Activated CD4-positive, alpha-beta T cell treated with anti-CD3 and anti-CD28 coated beads for 24 hours (primary cell): ENCODE measurements around the gene CSMD2.

Experiments used
- DNase-seq, 2 donors: peaks; one replicate each; pipeline ENCODE4 v3.0.0-alpha.2; 2020; ENCODE audit warnings: low read depth in 2 of 2

CSMD2 gene

DNA sequence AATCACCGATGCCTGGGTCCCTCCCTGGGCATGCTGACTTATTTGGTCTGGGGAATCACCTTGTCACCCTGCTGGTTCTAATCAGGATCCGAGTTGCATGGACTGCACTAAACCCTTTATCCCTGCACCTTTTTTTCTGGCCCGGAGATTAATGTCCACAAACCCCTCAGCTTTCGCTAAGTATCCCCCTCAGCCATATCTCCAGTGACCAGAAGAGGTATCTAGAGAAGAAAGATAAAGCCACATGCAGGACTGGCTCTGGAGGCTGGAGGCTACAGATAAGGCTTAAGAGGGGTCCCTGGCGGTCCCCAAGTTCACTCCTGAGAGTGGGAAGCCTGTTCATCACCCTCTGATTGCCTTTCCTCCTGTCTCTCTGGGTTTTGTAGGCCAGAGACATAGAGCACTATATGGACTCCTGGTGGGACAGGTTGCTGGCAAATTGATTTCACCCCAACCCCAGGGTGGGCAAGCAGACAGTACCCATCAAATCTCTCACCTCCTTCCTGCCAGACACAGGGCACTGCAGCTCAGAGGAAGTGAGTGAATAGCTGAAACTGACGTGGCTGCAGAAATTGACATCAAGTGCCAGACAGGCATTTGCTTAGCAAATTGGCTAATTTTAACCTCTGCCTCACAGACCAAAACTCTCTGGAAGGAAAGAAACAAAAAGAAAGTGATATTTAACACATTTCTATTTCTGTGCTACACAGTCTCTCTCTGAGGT lies 262.4 kb downstream of the CSMD2 start:
- no peak for DNase-seq

DNA sequence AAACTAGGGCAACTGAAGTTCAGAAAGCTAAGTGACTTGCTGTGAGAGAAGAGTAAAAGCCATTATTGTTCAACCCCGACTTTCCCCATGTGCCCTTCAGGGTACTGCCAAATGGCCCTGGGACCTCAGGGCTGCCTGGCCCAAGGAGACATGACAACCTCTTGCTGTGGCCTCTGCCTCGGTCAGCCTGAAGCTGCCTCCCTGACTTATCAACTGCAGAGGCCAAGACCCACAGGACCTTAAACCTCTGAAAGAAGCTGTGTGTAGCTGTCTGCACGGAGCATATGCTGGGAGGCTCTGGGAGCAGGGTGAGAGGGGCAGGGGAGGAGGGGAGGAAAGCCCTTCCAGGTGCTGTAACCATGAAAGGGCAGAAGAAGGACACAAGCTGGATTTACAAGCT lies 265.3 kb downstream of the CSMD2 start:
- DNase-seq, result no peak

DNA sequence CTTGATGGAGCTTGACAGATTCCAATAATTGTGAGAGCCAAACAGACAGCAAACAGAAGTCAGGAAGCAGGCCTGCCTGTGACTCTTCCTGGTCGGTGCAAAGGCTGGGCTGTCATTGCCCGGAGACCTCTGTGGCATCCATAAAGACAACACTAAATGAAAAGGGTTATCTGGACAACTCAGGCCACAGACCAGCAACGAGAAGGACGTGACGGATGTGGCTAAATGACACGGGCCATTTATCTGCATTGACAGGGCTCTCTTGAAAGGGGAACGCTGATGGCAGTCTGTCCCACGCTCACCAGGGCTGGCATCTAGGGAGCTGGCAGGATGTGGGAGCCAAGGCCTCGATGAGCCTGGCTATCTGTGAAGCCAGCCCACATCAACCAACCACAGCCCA lies 266.1 kb downstream of the CSMD2 start:
- no peak for DNase-seq

DNA sequence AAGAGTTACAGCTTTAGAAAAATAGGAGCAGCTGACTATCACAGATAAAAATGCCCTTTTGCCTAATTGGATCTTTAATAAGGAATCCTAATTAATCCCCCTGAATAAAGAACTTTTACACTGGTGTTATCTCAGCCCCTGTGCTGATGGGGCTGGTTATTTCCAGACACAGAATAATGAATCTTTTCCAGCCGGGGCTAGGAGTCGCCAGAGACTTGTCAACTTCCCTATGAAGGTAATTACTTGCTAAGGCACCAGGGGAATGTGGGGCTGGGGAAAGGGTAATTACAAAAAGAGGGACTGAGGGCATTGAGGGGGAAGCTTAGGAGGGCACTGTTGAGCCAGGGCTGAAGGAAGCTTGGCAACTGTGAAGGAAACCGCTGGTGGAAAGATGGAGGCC lies 266.6 kb downstream of the CSMD2 start:
- DNase-seq, result no peak

DNA sequence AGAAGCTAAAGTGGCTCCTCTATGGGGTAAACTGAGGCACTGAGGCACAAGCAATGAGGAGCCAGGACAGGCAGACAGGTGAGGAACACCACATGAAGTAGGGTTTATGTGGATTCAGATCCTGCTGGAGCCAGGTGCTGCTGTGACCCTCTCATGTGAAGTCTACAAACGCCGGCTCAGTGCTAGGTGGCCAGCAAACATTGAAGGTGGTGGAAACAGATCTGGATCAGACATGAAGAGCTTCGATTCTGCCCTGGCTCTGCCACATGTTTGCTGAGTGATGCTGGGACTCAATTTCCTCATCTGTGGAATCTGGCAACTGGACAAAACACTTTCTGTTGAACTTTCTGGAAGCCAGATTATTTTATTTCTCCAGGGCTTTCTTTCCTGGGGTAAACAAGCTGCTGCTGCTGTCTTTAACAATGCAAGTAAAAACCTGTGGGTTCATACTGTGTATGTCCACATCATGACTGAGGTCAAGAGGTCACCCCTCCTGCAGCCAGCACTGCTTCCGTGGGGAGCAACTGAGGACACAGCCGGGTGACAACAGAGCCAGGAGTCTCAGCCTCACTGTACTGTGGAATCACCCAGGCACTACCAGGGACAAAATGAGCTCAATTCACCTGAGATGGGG lies 267.8 kb downstream of the CSMD2 start:
- no peak for DNase-seq

DNA sequence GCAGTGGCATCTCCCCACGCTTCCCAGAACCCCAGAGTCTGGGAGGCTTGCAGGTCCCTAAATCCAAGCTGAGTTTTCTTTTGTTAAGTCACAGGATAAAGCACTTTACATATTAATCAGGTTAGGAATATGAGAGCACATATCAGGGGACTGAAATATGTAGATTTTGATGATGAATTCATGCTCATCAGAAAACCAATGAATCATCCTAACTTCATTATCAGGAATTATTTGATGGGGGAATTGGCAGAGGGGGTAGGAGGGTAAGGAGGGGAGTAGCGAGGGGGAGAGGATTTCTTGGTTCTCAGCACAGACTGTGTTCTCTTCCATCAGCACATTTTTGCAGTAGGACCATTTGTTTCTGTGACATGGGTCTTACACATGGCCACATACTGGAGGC lies 269.1 kb downstream of the CSMD2 start:
- no peak for DNase-seq

DNA sequence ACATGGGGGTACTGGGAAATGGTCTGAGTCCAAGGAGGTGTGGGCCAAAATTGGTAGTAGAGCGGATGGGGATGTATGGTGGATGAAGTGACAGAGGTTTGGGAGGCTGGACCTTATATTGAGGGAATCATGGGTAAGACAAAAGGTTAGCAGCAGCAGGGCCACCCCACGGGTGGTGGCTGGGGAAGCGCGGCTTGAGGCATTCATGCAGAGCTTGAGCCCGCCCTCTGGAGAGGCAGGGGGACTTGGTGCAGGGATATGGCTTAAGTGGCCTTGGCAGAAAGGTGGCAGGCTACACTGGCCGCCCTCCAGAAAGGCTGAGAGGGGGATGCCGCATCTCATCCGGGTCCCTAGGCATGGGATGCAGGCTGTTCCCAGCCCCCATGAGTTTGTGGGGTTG lies 269.6 kb downstream of the CSMD2 start:
- no peak for DNase-seq

DNA sequence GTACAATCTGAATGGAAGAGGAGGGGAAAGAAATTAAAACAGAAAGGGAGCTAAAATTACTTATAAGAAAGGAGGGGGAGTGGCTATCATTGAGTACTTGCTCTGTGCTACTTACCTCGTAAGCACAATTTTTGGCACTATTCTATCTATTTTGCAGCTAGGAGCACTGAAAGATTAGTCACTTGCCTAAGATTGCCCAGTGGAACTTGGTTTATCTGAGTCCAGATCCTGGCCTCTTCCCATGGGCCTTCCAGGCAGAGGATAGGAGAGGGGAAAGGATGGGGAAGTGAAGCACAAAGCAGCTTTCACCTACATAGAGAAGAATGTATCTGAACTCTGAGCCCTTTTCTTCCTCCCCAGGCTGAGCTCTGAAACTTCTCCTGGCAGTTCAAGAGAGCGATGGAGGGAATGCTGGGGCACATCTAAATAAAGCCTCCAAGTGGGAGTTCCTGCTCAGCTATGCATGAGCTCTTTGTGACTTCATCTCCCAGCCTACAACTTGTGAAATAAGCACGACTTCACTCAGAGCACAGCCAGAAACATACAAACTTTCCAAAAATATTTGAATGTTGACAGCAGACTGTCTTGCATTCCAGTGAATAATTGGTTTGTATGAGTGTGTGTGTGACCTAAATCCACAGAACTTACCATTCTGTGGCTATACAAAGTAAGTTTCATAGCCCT lies 271.7 kb downstream of the CSMD2 start:
- DNase-seq, result no peak

DNA sequence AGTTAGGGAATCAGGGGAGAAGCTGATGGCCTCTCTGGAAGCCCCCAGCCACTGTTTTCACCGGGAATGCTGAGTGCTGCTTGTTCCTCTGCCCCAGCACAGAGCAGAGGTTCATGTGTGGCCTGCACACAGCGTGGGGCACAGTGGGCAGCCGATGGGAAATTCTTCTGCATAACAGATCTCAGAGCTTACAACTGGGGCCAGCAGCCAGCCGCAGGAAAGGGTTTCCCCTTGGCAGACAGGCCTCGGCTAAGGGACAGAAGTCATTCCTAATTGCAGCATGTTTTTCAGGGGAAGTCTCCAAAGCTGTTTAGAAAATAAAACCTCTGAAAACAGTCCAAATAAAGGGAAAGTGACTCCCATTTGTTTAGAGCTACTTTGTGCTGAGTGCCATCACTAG lies 278.5 kb downstream of the CSMD2 start:
- no peak for DNase-seq

DNA sequence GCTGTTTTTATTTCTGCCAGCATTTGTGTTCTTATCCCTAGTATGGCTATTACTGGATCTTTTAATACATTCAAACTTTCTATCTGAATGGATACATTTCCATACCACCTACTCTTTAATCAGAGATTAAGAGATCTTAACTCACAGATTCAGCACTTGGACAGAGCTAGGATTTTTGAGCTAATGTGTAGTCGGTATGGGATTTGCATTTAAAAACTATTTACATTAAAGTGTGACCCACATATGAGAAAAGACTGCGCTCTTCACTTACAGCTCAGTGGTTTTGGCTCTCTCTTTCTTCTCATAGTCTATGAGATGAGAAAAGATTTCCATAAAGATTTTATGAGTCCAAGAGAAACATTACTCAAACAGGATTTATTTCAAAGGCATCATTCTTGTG lies 284.7 kb downstream of the CSMD2 start:
- DNase-seq, result no peak

DNA sequence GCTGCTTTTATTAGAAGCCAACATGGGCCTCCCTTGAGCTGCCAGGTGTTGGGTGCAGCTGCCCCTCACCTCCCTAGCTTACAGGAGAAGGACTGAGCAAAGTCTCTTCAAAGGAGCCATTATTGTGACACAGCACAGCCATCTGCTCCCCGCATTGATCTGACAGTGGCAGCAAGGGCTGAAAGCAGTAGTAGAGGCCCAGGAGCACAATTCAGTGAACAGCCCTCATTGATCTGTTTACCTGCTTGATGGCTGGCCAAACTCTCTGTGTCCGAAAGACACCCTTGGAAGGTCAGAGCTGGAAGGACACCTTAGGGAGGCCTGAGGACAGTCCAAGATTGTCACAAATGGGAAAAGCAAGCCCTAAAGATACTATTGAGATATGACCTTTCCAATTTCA lies 286.6 kb downstream of the CSMD2 start:
- DNase-seq, result no peak

DNA sequence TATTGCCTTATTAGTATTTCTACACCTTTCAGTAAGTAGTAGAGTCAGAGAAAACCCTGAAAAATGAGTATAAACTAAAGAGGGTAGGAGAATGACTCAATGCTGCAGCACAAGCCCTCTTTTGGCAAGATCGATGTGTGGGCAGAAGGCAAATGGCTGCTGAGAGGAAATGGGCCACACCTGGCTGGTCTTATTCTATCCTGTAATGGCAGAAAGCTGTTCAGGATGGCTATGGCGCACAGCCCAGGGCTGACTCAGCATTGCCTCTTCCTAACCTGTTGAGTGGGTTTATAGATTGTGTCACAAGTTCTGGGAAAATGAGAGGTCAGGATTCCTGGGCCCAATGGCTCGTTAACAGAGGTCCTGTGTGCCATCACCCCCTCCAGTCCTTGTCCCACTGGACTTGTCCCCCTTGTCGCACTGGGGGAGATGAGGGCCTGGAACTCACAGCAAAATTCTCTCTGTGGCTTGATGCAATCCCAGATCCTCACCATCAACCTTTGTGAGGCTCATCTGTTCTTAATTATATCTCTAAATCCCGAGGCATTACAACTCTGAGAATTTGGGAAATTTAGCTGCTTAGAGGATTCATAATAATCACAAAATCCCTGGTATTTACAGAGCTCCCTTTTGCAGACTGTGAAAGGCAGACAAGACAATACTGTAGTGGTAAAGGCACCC lies 287.9 kb downstream of the CSMD2 start:
- no peak for DNase-seq

DNA sequence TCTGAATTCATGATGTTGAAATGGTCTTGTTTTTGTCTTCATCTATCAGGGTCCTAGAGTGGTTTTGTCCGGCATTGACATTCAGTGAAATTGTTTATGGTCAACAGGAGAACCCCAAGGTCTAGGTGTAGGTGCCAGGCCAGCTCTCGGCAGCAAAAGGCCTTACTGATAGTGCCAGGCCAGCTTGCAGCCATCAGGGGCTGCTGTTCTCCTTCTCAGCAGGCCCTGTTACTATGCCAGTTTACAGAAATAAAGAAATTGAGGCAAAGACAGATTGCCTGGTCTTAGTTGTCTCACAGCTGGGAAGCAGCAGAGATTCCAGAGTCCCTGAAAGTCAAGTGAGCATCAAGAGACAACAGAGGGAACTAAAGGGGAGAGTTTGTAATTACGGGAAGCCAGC lies 289.2 kb downstream of the CSMD2 start:
- no peak for DNase-seq

DNA sequence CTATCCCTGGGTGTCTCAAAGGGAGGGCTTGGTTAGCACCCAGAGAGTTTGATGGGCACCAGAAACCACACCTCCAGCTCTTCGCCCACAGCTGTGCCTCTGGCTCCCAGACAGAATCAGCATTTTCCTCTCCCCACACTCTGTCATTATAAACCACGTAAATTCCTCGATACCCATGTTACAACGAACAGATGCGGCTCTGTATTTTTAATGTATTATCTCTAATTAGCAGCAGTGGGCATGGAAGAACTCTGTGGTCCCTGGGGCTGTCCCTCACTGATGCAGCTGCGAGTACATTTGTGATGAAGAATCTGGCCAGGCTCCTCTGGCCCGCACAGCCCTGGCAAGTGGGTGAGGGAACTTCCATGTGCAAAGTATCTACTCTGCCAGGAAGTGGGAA lies 290.4 kb downstream of the CSMD2 start:
- DNase-seq, result no peak

DNA sequence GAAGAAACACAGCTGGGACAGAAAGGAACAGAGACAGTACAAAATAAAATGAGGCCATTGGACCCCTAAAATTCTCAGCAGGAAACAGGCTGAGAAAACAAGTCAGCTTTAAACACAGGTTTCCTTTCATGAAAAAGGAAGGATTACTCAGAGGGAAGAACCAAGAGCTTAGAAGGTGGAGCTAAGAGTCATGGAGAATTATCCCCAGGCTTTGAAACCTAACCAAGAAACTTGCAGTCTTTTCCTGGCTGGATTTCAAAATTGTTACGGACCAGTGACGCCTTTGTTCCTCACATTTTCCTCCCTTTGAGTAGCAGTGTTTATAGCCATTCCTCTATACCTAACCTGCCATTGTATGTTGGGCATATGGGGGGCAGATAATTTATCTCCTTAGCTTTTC lies 292.3 kb downstream of the CSMD2 start:
- no peak for DNase-seq

DNA sequence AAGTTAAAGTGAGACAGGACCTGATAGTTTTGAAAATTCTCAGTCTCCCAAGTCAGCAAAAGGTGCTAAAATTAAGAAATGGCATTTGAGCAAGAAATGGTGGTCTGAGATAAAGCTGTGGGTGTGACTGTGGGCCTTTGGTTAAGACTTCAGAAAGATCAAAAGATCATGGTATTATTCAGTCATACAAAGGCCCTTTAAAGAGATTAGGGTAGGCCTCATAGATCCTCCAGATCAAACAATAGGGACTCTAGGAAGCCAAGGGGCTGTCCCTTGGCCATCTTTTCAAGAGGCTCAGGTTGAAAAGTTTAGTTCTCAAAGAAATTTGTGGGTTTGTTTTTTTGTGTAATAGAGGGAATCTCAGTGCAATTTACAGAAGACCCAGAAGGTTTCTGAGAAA lies 292.8 kb downstream of the CSMD2 start:
- no peak for DNase-seq

DNA sequence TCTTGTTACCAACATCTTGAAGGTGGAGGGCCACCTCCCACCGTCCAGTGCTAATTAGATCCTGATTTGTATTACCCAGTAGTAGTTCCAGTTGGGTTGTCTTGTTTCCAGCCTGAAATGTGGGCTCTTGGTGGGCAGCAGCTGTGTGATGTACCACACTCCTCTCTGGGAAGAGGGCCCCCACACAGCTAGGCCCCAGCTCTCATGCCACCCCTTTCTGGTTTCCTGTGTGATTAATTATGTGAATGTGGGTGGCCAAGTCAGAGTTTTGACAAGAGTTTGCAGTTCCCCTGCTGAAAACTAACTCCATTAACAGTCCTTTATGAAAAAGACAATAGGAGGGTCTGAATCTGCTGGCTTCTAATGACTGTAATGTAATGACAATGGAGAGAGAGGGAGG lies 297.3 kb downstream of the CSMD2 start:
- no peak for DNase-seq

DNA sequence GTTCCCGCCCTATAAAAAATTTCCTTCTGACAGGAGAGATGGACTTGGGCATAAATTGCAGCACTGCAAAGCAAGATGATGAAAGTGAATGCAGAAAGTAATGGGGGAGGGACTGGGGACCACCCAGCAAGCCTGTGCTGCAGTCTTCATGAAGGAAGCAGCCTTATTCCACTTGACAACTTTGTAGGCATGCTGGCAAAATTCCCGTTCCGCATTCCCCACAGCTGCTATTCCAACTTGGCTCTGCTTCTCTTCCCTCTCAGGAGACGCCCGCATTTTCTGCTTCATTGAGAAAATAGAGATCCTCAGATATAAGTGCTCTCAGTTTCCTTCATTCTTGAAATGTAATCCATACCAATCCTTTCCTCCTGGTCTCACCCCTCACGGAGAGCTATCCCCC lies 298.7 kb downstream of the CSMD2 start:
- no peak for DNase-seq

DNA sequence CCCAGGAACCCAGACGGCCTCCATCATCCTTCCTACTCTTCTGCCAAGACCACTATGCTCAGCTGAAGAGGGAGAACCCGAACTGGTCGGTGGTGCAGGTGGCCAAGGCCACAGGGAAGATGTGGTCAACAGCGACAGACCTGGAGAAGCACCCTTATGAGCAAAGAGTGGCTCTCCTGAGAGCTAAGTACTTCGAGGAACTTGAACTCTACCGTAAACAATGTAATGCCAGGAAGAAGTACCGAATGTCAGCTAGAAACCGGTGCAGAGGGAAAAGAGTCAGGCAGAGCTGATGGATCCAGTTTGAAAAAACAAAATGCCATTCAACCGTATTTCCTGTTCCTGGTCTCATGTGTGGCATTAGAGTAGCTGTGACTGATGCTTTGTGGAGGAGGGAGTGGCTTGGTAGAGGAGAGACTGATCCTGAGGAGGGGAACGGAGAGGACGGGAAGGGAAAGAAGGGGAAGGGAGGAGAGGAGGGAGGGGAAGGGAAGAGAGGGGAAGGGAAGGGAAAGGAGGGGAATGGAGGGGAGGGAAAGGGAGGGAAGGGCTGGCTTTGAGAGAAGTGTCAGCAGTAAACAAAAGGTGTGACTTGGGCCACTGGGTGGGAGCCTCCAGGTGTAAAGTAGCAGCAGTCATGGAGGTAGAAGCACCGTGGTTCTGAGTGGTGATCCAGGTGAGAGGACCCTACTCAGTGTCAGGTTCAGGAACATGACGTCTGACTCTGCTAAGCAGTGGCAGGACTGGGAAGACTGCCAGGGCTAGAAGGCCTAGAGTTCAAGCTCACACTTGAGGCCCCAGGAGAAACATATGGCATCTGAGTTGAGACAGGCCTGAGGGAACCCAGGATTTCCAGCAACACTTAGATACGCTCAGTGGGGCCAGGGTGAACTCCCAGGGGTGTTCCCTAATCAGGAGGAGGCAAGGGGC lies 300.3 kb downstream of the CSMD2 start:
- no peak for DNase-seq

DNA sequence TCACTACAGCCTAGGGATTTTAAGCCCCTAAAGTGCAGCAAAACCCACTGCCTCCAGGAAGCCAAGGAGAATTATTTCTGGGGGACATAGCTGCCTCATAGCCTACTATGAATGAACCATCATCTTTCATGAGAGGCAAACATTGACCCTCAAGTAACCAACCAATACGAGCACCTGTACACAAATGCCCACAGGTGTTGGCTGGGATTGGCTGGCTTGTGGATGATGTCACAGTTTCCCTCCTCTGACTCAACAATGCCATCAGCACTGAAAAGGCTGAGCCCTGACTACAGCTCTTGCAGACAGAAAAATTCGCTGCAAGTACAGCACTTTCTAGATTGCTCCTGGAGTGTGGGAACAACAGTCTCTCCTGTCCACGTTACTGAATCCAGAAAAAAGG lies 301.3 kb downstream of the CSMD2 start, which contains the start of gene HMGB4:
Gene HMGB4 (plus strand): TSS at position 301 of the 400 bp plus-strand sequence. CDS start 113 bp downstream, outside the sequence.
- DNase-seq, result no peak

DNA sequence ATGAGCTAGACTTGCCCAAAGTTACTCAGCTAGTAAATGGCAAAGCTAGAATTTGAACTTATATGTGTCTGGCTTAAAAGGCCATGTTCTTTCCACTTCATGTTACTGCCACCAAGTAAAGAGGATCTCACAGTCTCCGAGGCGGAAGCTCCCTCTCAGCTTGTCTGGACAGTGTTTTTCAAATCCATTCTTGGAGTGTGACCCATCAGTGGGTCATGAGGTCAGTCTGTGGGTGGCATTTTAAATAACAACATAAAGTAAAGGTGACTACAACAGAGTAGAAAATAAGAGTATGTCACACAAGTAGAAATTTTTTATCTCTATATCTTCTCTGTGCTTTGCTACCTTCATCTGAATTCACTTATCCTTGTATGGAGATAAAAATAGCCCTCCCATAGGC lies 304.4 kb downstream of the CSMD2 start:
- no peak for DNase-seq
